Measurements from ENCODE around the gene ACER3. TPM values are rescaled to one million over a fixed set of nuclear protein-coding genes. Genes with fewer than 3 reads are reported as not detected.

The ACER3 gene
- polyA plus RNA-seq, 1 experiment, result 11.2 TPM

- no peak overlapping the region for H3K4me3 ChIP-seq (ENCODE audit: low read depth, low read length)
- H3K9me3 ChIP-seq (ENCODE audit: control insufficient read depth, insufficient read depth, low read length), result peaks cover 2% of the 10 kb centered on the region; the same call in 1 of the 2 replicates
- ChIA-PET CTCF (interaction anchor here (4.4 kb wide), 1 partner anchor 17 kb away, joined by 25 read pairs; no protein-coding TSS in a partner anchor), POLR2A (no interaction called here)
- no peak for DNase-seq (ENCODE audit: low read depth, low spot score)
- TF ChIP-seq CTCF (IDR thresholded peaks at IDR 0.05; ENCODE audit: low read depth, low read length), result no peak
- no peak overlapping the region for H3K27ac ChIP-seq (ENCODE audit: low read depth, low read length)
- H3K27me3 ChIP-seq (ENCODE audit: control insufficient read depth, insufficient read depth, low read length), result no peaks in the 10 kb centered on the region
Observed at GRCh38 chr11:76902121-76903014, 41.6 kb downstream of the ACER3 start.

- CTCF ChIA-PET, result interaction anchor here (4.4 to 5.7 kb wide), 2 partner anchors 16 kb away, joined by 25 to 68 read pairs; no protein-coding TSS in a partner anchor
- H3K9me3 ChIP-seq (ENCODE audit: control insufficient read depth, insufficient read depth, low read length), result peaks cover 2% of the 10 kb centered on the region; the same call in 1 of the 2 replicates
- no peak for TF ChIP-seq CTCF (IDR thresholded peaks at IDR 0.05; ENCODE audit: low read depth, low read length)
- no peak overlapping the region for H3K4me3 ChIP-seq (ENCODE audit: low read depth, low read length)
- POLR2A ChIA-PET, result no interaction called here
- no peak overlapping the region for H3K27ac ChIP-seq (ENCODE audit: low read depth, low read length)
- DNase-seq (ENCODE audit: low read depth, low spot score), result no peak
- no peaks in the 10 kb centered on the region for H3K27me3 ChIP-seq (ENCODE audit: control insufficient read depth, insufficient read depth, low read length)
Observed at GRCh38 chr11:76903325-76903724, 42.6 kb downstream of the ACER3 start.

- no peak for TF ChIP-seq CTCF (IDR thresholded peaks at IDR 0.05; ENCODE audit: low read depth, low read length)
- no peak for DNase-seq (ENCODE audit: low read depth, low spot score)
- Histone ChIP-seq H3K27ac (ENCODE audit: low read depth, low read length) (no peak overlapping the region), H3K4me3 (ENCODE audit: low read depth, low read length) (no peak overlapping the region), H3K9me3 (ENCODE audit: control insufficient read depth, insufficient read depth, low read length) (peaks cover 2% of the 10 kb centered on the region; the same call in 1 of the 2 replicates), H3K27me3 (ENCODE audit: control insufficient read depth, insufficient read depth, low read length) (no peaks in the 10 kb centered on the region)
- POLR2A ChIA-PET, result no interaction called here
- CTCF ChIA-PET, result interaction anchor here (1.2 to 2.1 kb wide), 2 partner anchors 10 to 102 kb away, joined by 3 to 18 read pairs; no protein-coding TSS in a partner anchor
Observed at GRCh38 chr11:76910620-76911414, 50.1 kb downstream of the ACER3 start.

- TF ChIP-seq CTCF (IDR thresholded peaks at IDR 0.05; ENCODE audit: low read depth, low read length), result no peak
- ChIA-PET CTCF (interaction anchor here (1.2 to 2.1 kb wide), 2 partner anchors 9 to 102 kb away, joined by 3 to 18 read pairs; no protein-coding TSS in a partner anchor), POLR2A (no interaction called here)
- Histone ChIP-seq H3K27ac (ENCODE audit: low read depth, low read length) (no peak overlapping the region), H3K4me3 (ENCODE audit: low read depth, low read length) (no peak overlapping the region), H3K27me3 (ENCODE audit: control insufficient read depth, insufficient read depth, low read length) (no peaks in the 10 kb centered on the region), H3K9me3 (ENCODE audit: control insufficient read depth, insufficient read depth, low read length) (no peaks in the 10 kb centered on the region; the same call in 1 of the 2 replicates)
- no peak for DNase-seq (ENCODE audit: low read depth, low spot score)
Observed at GRCh38 chr11:76911415-76911808, 50.7 kb downstream of the ACER3 start.
